GM12872 (cell line): ENCODE results near the gene TFDP2.

ENCODE experiments used
- TF ChIP-seq, protein P1 (sequence below): IDR thresholded peaks from 3 replicates; pipeline ENCODE4 v1.5.1; 2011; ENCODE audit warnings: low read depth, mild to moderate bottlenecking, low read length, moderate library complexity; ENCODE audit not compliant: insufficient read depth

Gene TFDP2

GRCh38 chr3:142027300-142027699 lies 122.0 kb downstream of the TFDP2 start:
- TF ChIP-seq, protein P1, sequence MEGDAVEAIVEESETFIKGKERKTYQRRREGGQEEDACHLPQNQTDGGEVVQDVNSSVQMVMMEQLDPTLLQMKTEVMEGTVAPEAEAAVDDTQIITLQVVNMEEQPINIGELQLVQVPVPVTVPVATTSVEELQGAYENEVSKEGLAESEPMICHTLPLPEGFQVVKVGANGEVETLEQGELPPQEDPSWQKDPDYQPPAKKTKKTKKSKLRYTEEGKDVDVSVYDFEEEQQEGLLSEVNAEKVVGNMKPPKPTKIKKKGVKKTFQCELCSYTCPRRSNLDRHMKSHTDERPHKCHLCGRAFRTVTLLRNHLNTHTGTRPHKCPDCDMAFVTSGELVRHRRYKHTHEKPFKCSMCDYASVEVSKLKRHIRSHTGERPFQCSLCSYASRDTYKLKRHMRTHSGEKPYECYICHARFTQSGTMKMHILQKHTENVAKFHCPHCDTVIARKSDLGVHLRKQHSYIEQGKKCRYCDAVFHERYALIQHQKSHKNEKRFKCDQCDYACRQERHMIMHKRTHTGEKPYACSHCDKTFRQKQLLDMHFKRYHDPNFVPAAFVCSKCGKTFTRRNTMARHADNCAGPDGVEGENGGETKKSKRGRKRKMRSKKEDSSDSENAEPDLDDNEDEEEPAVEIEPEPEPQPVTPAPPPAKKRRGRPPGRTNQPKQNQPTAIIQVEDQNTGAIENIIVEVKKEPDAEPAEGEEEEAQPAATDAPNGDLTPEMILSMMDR, result no peak

DNA sequence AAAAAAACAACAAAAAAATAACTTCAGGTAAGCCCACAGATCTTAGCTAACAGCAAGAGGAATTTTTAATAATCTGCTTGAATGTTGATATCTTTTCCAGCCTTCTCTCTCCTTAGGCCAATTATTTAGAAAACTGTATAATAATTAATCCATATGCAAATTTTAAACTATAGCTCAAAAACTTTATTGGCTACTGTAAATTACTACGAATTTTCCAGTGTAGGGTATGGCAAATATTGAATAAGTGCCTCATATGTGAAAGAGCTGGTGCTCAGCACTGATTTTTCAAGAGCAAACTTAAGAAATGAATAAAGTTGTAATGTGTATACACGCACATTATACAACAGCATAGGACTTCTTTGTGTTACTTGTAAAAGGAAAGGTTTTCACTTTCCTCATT lies 123.0 kb downstream of the TFDP2 start:
- TF ChIP-seq, protein P1, result no peak

DNA sequence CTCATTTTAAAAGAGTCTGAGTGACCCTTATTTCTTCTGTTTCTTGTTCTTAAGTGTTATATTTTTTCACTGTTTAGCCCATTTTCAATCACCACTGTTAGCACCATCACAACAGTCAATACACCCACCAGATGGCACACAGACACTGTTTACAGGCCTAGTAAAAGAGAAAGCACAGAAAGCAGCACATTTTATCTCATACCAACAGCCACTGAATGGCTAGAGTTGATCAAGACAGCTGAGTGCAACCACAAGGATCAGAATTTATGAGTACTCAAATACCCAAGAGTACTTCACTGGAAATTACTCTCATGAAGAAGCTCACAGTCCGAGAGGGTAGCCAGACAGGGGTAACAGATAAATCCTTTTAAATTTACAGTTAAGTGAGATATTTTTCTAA lies 127.0 kb downstream of the TFDP2 start:
- TF ChIP-seq, protein P1, result peak; percentile 54

- TF ChIP-seq, protein P1, result no peak
These were observed 128.2 kb downstream of the TFDP2 start for GRCh38 chr3:142021127-142021526.

- TF ChIP-seq, protein P1, result no peak
These were observed 129.5 kb downstream of the TFDP2 start for GRCh38 chr3:142019794-142020320.

DNA sequence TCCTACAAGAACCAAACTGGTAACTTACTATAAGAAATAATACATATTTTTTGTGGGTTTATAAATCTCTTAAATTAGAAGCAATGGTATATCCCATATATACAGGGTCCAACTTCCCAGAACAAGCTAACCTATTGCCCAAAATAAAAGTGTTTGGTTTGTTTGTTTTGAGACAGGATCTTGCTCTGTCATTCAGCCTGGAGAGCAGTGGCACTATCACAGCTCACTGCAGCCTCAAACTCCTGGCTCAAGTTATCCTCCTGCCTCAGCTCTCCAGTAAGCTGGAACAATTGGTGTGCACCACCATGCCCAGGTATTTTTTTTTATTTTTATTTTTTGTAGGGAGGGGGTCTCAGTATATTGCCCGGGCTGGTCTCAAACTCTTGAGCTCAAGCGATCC lies 135.4 kb downstream of the TFDP2 start:
- TF ChIP-seq, protein P1, result no peak

DNA sequence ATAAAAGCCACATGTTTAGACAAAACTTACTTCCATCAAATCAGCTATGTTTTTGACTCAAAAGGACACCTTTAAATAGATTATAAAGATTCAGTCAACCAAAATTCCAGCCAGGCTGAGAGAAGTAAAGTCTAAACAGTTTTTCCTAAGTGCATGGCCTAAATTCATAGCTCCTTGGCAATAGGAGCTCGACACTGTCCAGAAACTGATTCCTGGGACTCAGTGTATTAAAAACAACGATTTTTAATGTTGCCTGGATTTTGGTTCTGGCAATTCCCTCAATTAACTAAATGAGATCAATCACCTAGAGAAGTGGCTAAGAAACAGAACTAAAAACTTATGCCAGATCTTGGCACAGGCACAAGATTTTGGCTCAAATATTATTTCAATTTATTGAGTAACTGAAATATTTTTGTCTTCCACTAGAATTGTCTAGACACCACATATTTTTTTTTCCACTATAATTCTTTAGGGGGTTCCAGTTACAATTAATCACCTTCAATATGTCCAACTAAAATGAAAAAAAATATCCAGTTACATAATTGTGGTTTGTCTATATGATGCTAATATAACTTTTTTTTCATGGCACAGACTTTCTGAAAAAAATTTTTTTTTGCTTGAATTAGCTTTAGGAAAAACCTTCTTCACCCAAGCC lies 135.9 kb downstream of the TFDP2 start:
- TF ChIP-seq, protein P1, result no peak
